GM12878 (cell line): ENCODE measurements around the gene JAG1. TPM values are rescaled to one million over a fixed set of nuclear protein-coding genes. Genes with fewer than 3 reads are reported as not detected.

ENCODE experiments used
- ATAC-seq: fragments of 200-7000 bp; cut with Tn5 transposase; 3 replicates; pipeline ENCODE4 v1.9.1; 2020; ENCODE audit warnings: mild to moderate bottlenecking, moderate library complexity
- BruUV-seq: library from RNA; stranded (reverse); fragments of 400-500 nt; replicated peaks from 2 replicates; lab custom pipeline; 2021; lab: Mats Ljungman, UMichigan
- CTCF ChIA-PET: fragments of 300-600 bp; sonication (Branson Sonifier 250); formaldehyde crosslinking; extraction: SDS; loops from one replicate; lab custom pipeline; 2021; ENCODE audit warnings: inconsistent platforms; lab: Yijun Ruan, JAX
- POLR2A ChIA-PET: fragments of 350-600 bp; formaldehyde crosslinking; extraction: SDS; loops from one replicate; lab custom pipeline; 2021; ENCODE audit warnings: inconsistent platforms; lab: Charles Lee
- RAD21 ChIA-PET: fragments of 300-600 bp; sonication (Branson Sonifier 250); formaldehyde crosslinking; loops from one replicate; lab custom pipeline; 2023; ENCODE audit warnings: antibody characterized with exemption; ENCODE audit not compliant: unreplicated experiment; lab: Charles Lee
- SMC1A ChIA-PET: fragments of 300-600 bp; sonication (Branson Sonifier 250); formaldehyde crosslinking; loops from one replicate; lab custom pipeline; 2023; ENCODE audit not compliant: unreplicated experiment, uncharacterized antibody; lab: Charles Lee
- DNase-seq: peaks from one replicate; pipeline ENCODE4 v3.0.0-alpha.2; 2011; ENCODE audit warnings: low read depth, low spot score
- FAIRE-seq: peaks from 3 replicates; lab custom pipeline; 2011; peaks lifted over from hg19 to GRCh38; lab: Jason Lieb, UNC
- H2AFZ ChIP-seq: 2 replicates; pipeline ENCODE4 v1.6.0; 2011; ENCODE audit warnings: low read depth, low read length, control low read depth; ENCODE audit not compliant: control insufficient read depth
- H3K27ac ChIP-seq: 2 replicates; pipeline ENCODE4 v1.5.1; 2011; ENCODE audit warnings: control low read depth; ENCODE audit not compliant: control insufficient read depth, insufficient read depth
- H3K27me3 ChIP-seq, 2 experiments: replicated peaks in 1 of 2; 2 replicates each; pipeline versions ENCODE4 v1.6.0 to v1.6.1; 2011; ENCODE audit warnings: low read length in 1 of 2; ENCODE audit not compliant: control insufficient read depth in 2 of 2, insufficient read depth in 2 of 2
- H3K36me3 ChIP-seq, 2 experiments: 2 replicates each; pipeline ENCODE4 v1.5.1; 2011; ENCODE audit warnings: low read length in 1 of 2; ENCODE audit not compliant: control insufficient read depth in 2 of 2, insufficient read depth in 2 of 2
- H3K4me1 ChIP-seq: 2 replicates; pipeline ENCODE4 v1.6.1; 2011; ENCODE audit warnings: mild to moderate bottlenecking, low read length, moderate library complexity, mixed read lengths; ENCODE audit not compliant: control insufficient read depth, insufficient read depth
- H3K4me2 ChIP-seq: 2 replicates; pipeline ENCODE4 v1.6.0; 2011; ENCODE audit warnings: control low read depth; ENCODE audit not compliant: control insufficient read depth, insufficient read depth
- H3K4me3 ChIP-seq: fragments of 200-600 bp; sonication (generic); 2 replicates; pipeline ENCODE4 v1.5.1; 2016
- H3K79me2 ChIP-seq: 2 replicates; pipeline ENCODE4 v1.6.0; 2011; ENCODE audit warnings: low read length; ENCODE audit not compliant: control insufficient read depth, insufficient read depth
- H3K9ac ChIP-seq: 2 replicates; pipeline ENCODE4 v1.8.0; 2011; ENCODE audit warnings: low read length, control low read depth, mixed read lengths; ENCODE audit not compliant: control insufficient read depth, insufficient read depth
- H3K9me3 ChIP-seq: replicated peaks from 3 replicates; pipeline ENCODE4 v1.5.1; 2011; ENCODE audit warnings: mild to moderate bottlenecking, low read length; ENCODE audit not compliant: control insufficient read depth, insufficient read depth
- H4K20me1 ChIP-seq: 2 replicates; pipeline ENCODE4 v1.6.0; 2011; ENCODE audit not compliant: control insufficient read depth, insufficient read depth
- EP300 ChIP-seq, 2 experiments: fragments of 150-350 bp in 1 of 2; IDR thresholded peaks; 2 replicates each; pipeline ENCODE4 v1.6.1; 2011 to 2012; ENCODE audit warnings: low read depth in 2 of 2, low read length in 2 of 2, borderline replicate concordance in 1 of 2, improper control_type of control experiment in 1 of 2, inconsistent platforms in 1 of 2; ENCODE audit not compliant: control insufficient read depth in 1 of 2
- IRF3 ChIP-seq: fragments of 450-650 bp; IDR thresholded peaks from 2 replicates; pipeline ENCODE4 v1.6.1; 2014; ENCODE audit warnings: mild to moderate bottlenecking
- POLR2AphosphoS5 ChIP-seq: IDR thresholded peaks from 2 replicates; pipeline ENCODE4 v1.6.1; 2011; ENCODE audit warnings: mild to moderate bottlenecking, low read length, inconsistent platforms
- RELA ChIP-seq: fragments of 450-650 bp; IDR thresholded peaks from 2 replicates; pipeline ENCODE4 v1.8.0; 2014; ENCODE audit warnings: borderline replicate concordance; ENCODE audit not compliant: partially characterized antibody
- SREBF1 ChIP-seq: IDR thresholded peaks from 2 replicates; pipeline ENCODE4 v1.6.1; 2012; ENCODE audit warnings: mild to moderate bottlenecking, low read length
- STAT1 ChIP-seq: fragments of 450-650 bp; conservative IDR thresholded peaks from 2 replicates; pipeline ENCODE4 v1.6.1; 2014; ENCODE audit warnings: antibody characterized with exemption, mild to moderate bottlenecking
- TCF12 ChIP-seq: IDR thresholded peaks from 2 replicates; pipeline ENCODE4 v1.6.1; 2011; ENCODE audit warnings: low read depth, mild to moderate bottlenecking, low read length
- ZNF622 ChIP-seq: fragments of 450-650 bp; IDR thresholded peaks from 2 replicates; pipeline ENCODE4 v1.6.1; 2017; ENCODE audit warnings: mild to moderate bottlenecking, inconsistent platforms
- WGBS: methylation state at CpG from one replicate; pipeline ENCODE4 v1.1.6; 2016; ENCODE audit warnings: low lambda C conversion rate; ENCODE audit not compliant: insufficient replicate concordance, insufficient coverage; ENCODE audit errors: missing lambda C conversion rate; 5-methylcytosine and 5-hydroxymethylcytosine counted together
- in situ Hi-C: fragments of 300-500 bp; cut with MboI; formaldehyde crosslinking; loops from 9 replicates; pipeline ENCODE4 v1.14.3; 2018; ENCODE audit warnings: mixed read lengths
- intact Hi-C: fragments of 100-400 bp; cut with micrococcal nuclease; formaldehyde crosslinking; loops from one replicate; pipeline ENCODE4 v1.14.2; 2022; ENCODE audit not compliant: unreplicated experiment
- polyA plus RNA-seq, 11 experiments: library from polyadenylated mRNA; depleted of rRNA in 4 of 11; unstranded in 6 of 11; stranded (reverse) in 5 of 11; fragments of >200 nt; fragmentation: Nextera tagmentation in 4 of 11; fragmentation: Illumina TruSeq in 1 of 11; extraction: Ambion mirVana in 4 of 11; extraction: Trizol in 1 of 11; gene quantifications; 1 replicate in 1 of 11; 2 replicates in 10 of 11; pipeline versions ENCODE4 v1.2.1 to v1.2.3, GENCODE V29; 2011 to 2016; ENCODE audit warnings: inconsistent platforms in 2 of 11, missing spikeins in 2 of 11, low read depth in 1 of 11
- total RNA-seq, 4 experiments: library from RNA; depleted of rRNA in 3 of 4; stranded (reverse); fragments of >200 nt in 3 of 4; fragmentation: Illumina TruSeq in 1 of 4; extraction: Trizol in 1 of 4; gene quantifications; 2 replicates each; pipeline versions ENCODE4 v1.2.1 to v1.2.3, GENCODE V29; 2013 to 2021

Gene JAG1
- total and polyA plus RNA-seq, 10 of the 15 experiments (the other 5 are each of a cell fraction or from before 2014, with no cell fraction given), result 0.66 to 6.9 (median 1.8) TPM

GRCh38 chr20:10657453-10657852, 16.3 kb downstream of the JAG1 start (continued):
- no peak for TF ChIP-seq IRF3
- no peak for TF ChIP-seq ZNF622

- no peak for TF ChIP-seq STAT1
- TF ChIP-seq SREBF1, result no peak
- no peak for TF ChIP-seq RELA
- no peak for TF ChIP-seq POLR2AphosphoS5
- no peak for TF ChIP-seq EP300 (IDR thresholded peaks at IDR 0.05; ENCODE audit: borderline replicate concordance in 1 of 2, control insufficient read depth in 1 of 2, low read depth in 2 of 2, low read length in 2 of 2)
- no peak for TF ChIP-seq TCF12
- H4K20me1 ChIP-seq, result peaks cover 2% of the 10 kb centered on the region; the same call in 1 of the 2 replicates
- BruUV-seq, result no TSS peak
- no peak for FAIRE-seq
- no peak for ATAC-seq
- no peak overlapping the region for H3K4me2 ChIP-seq
- H3K27ac ChIP-seq, result no peak overlapping the region
- ChIA-PET RAD21 (no interaction called here), CTCF (interaction anchor here (1.2 kb wide), 1 partner anchor 14 kb away, joined by 3 read pairs; no protein-coding TSS in a partner anchor), POLR2A (no interaction called here), SMC1A (interaction anchor here (0.7 to 2.0 kb wide), 4 partner anchors 11 to 142 kb away, joined by 3 to 5 read pairs (median 4); no protein-coding TSS in a partner anchor)
- intact Hi-C loops, result no loop called here
- H3K36me3 ChIP-seq, result peaks cover 2 to 6% of the 10 kb centered on the region in 2 experiments; a peak in 3 of 4 replicates
- H3K9ac ChIP-seq, result no peak overlapping the region
- no peaks in the 10 kb centered on the region for H3K27me3 ChIP-seq
- no peaks in the 10 kb centered on the region for H3K9me3 ChIP-seq
- no peak overlapping the region for H2AFZ ChIP-seq
- H3K79me2 ChIP-seq, result no peaks in the 10 kb centered on the region
- peaks cover 14% of the 10 kb centered on the region for H3K4me1 ChIP-seq
- in situ Hi-C loops, result no loop called here
- no peak overlapping the region for H3K4me3 ChIP-seq
- 75% methylated on average over 15 of the region's 15 CpGs for WGBS
- no peak for DNase-seq
Observed at GRCh38 chr20:10655720-10656669, 17.8 kb downstream of the JAG1 start.
